NOMO-1 treated with DMSO at 0.1 percent for 48 hours (cell line): ENCODE measurements around the gene HAUS6.
"Not testable (repeated sequence)": the region's sequence is repeated elsewhere in the genome, so short reads cannot be mapped to it uniquely, and the experiment has no call there.

Experiments used
- DNase-seq: peaks from one replicate; lab custom pipeline; 2025; ENCODE audit not compliant: unreplicated experiment; lab: John Stamatoyannopoulos, UW

The HAUS6 gene

GRCh38 chr9:19048966-19049916, 53.5 kb downstream of the HAUS6 start, which contains the start of gene RRAGA:
Gene RRAGA (plus strand): TSS chr9:19049427. CDS start chr9:19049660, 233 bp downstream.
- peak; percentile 81 for DNase-seq

- DNase-seq = no peak
Observed at GRCh38 chr9:19036611-19037010, 66.1 kb downstream of the HAUS6 start.

- DNase-seq = no peak
Observed at GRCh38 chr9:19033015-19033414, 69.7 kb downstream of the HAUS6 start, which contains the start of gene SAXO1. Gene SAXO1 (minus strand): TSS chr9:19033209. CDS start chr9:19032908, 301 bp downstream.

- no peak for DNase-seq
Observed at GRCh38 chr9:19032406-19032805, 70.3 kb downstream of the HAUS6 start.

- DNase-seq = no peak
Observed at GRCh38 chr9:19030899-19031298, 71.8 kb downstream of the HAUS6 start.

- DNase-seq = no peak
Observed at GRCh38 chr9:19028835-19029451, 73.8 kb downstream of the HAUS6 start.

- no peak for DNase-seq
Observed at GRCh38 chr9:19027825-19028224, 74.9 kb downstream of the HAUS6 start.

- DNase-seq = no peak
Observed at GRCh38 chr9:19026375-19026774, 76.3 kb downstream of the HAUS6 start.

- no peak for DNase-seq
Observed at GRCh38 chr9:19023078-19023477, 79.6 kb downstream of the HAUS6 start.

- DNase-seq = no peak
Observed at GRCh38 chr9:19022206-19022605, 80.5 kb downstream of the HAUS6 start.

GRCh38 chr9:19021649-19022048, 81.1 kb downstream of the HAUS6 start:
- not testable (repeated sequence) for DNase-seq

GRCh38 chr9:19020886-19021455, 81.7 kb downstream of the HAUS6 start:
- DNase-seq = no peak

GRCh38 chr9:19018201-19018600, 84.5 kb downstream of the HAUS6 start:
- no peak for DNase-seq

- DNase-seq = no peak
Observed at GRCh38 chr9:19009391-19009965, 93.2 kb downstream of the HAUS6 start.
